CD4-positive, alpha-beta T cell treated with Interleukin-6 at 100 ng/mL for 8 hours (primary cell): ENCODE measurements around the gene RYR1.

Experiments used
- DNase-seq: peaks from one replicate; pipeline ENCODE4 v3.0.0-alpha.2; 2020; ENCODE audit warnings: mixed read lengths, low spot score

The RYR1 gene

DNA sequence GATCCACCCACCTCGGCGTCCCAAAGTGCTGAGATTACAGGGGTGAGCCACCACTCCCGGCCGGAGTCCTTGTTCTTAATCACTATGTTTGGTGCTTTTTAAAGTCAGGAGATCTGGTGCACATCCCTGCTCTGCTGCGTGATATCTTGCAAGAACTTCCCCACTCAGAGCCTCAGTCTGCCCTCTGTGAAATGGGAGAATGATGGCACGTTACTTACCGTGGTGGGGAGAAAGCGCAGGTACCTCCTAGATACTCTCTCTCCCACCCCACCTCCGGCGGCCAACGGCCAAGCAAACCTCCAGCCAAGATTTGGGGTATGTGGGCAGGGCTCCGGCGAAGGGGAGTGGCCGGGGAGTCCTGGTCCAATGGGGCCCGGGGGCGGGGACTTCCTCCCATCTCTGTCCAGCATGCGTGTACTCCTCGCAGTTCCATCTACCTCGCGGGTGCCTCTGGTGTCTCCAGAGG, at the start of gene RYR1:
RYR1 (plus strand) TSS at position 424 of the 466 bp plus-strand sequence. CDS start 139 bp downstream, outside the sequence.
- DNase-seq = peak; percentile 20

DNA sequence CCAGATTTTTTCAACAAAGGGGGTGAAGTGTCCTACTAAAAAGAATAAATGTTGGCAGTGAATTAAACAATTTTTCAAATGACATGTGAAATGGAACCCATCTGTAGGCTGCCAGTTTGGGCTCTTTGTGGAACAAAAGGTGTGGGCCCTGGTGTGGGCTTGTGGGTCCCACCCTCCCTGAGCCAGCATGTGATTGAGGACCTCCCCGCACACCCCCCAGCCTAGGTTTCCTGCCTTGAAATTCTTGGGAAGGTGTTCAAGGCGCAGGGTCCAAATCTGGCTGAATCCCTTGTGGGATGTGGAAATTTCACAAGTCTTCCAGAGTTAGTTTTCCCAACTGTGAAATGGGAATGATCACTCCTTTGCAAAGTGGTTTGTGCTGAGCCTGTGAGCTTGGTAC, 49.7 kb upstream of the RYR1 start:
- no peak for DNase-seq

DNA sequence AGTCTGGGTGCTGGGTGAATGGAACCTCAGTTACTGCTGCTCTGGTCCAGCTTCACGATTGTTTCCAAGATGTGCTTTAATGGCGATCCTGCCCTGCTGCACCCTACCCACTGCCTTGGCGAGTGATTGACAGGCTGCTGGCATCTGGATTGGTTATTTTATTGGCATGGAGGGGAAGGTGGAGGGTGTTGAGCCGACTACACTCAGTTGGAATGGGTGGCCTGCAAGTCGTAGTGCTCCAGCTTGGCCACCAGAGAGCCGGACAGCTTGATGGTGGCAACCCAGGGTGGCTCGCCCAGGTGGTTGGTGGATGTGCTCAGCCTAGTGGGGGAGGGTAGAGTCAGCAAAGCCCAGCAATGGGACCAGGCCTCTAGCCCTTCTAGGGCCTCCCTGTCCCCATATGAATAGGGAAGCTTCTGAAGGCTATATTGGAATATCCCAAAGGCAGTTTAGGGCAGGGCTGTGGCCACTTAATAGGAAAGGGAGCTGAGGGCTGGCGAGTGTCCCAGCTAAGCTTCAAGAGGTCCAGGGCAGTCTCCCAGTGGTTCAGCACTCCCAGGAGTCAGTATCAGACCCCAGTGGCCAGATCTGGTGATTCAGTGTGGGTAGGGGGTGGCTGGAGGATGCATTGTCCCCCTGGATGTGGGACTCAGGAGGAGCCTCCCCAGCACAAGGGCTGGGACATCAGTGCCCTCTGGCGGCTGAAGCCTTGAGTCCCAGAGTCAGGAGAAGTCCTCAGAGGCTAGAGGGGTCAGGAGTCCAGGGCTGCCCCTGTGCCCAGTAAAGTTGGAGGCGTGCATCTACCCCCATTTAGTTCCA, 49.1 kb upstream of the RYR1 start:
- DNase-seq = no peak

- DNase-seq = no peak
Measured at GRCh38 chr19:38385057-38385803, 48.3 kb upstream of the RYR1 start.

- DNase-seq = no peak
Measured at GRCh38 chr19:38385804-38386257, 47.7 kb upstream of the RYR1 start.

DNA sequence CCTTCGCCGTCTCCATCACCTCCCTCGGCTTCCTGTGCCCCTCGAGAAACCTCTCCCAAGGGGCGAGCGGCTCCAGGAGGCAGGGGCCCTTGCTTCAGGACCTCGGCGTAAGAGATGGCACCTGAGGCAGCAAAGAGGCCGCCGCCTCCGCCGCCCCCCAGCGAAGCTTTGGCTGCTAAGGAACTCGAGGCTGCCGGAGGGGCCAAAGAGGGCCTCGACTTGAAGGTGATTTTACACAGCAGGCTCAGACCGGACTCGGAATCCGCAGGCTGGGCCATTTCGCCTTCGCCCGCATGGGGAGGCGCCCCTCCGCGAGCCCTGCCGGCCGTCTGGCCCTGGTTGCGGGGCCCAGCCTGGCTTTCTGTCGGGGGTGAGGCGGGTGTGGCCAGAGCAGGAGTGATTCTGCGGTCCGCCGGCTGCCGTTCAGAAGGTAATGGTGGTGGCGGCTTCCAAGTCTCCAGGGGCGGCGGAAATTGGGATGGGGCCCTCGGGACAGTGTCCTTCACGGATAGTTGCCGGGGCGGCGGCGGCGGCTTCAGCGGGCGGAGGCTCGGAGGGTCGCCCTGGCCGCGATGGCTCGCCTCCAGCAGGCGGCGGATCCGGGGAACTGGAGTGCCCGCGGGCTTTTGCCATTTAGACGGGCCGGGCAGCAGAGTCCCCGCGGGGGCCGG, 47.1 kb upstream of the RYR1 start:
- no peak for DNase-seq

GRCh38 chr19:38386971-38387549, 46.4 kb upstream of the RYR1 start:
- DNase-seq = no peak

- peak; percentile 75 for DNase-seq
Measured at GRCh38 chr19:38387550-38388348, 45.7 kb upstream of the RYR1 start, which contains the start of gene GGN. Gene GGN (minus strand): TSS chr19:38388034. CDS start chr19:38387261, 773 bp downstream.

GRCh38 chr19:38388349-38389100, 45.0 kb upstream of the RYR1 start, which contains the start of gene SPRED3:
Gene SPRED3 (plus strand): TSS chr19:38388697. CDS start chr19:38390303, 1,606 bp downstream.
- no peak for DNase-seq

DNA sequence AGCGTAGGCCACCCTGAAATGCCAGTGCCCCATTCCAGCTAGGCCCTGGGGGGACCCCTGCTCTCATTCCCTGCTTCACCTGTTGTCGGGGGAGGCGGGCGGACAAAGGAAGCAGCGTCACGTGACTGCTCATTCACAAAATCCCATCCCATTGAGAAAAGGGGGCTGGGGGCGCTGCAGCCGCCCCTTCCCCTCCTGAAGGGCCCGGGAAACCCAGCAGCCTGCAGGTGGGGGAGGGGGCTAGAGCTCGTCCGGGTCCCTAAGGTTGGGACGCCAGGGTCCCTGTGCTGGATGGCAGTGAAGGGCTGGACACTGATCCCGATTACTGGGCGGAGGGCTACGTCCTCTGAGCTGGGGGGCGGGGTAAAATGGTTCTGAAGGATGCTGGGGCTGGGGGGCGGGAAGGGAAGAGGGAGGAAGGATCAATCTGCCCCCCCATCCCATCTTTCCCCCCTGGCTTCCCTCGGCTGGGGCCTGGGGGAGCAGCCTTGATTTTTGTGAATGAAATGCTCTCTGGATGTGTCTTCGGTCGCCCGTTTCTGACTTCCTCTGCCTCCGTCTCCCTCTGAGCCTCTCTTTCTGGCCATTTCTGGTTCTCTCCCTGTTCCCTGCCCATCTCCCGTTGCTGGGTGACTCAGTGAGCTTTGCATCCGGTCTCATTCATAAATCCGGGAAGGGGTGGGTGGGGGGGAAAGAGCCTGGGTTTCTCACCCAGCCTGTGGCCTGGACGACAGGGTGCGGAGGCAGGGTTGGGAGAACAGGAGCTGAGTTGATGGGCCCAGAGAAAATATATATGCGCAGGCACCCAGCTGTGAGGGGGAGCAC, 44.2 kb upstream of the RYR1 start:
- DNase-seq = no peak

GRCh38 chr19:38389957-38390924, 43.2 kb upstream of the RYR1 start:
- no peak for DNase-seq

DNA sequence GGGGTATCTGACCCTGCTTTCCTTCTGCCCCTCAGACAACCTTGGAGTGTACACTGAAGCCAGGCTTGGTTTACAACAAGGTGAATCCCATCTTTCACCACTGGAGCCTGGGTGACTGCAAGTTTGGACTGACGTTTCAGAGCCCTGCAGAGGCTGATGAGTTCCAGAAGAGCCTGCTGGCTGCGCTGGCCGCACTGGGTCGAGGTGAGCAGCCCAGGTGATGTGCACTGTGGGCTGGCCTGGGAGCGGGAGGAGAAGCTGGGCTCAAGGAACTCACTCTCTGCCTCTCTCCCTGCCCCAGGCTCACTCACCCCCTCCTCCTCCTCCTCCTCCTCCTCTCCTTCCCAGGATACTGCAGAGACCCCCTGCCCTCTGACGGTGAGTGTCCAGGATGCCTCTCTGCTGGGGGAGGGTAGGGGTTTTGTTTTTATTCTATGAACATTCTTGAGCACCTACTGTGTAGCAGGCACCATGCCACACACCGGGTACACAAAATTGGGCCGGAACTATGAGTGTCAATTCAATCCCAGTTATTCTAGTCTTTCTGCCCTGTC, 41.5 kb upstream of the RYR1 start:
- no peak for DNase-seq

DNA sequence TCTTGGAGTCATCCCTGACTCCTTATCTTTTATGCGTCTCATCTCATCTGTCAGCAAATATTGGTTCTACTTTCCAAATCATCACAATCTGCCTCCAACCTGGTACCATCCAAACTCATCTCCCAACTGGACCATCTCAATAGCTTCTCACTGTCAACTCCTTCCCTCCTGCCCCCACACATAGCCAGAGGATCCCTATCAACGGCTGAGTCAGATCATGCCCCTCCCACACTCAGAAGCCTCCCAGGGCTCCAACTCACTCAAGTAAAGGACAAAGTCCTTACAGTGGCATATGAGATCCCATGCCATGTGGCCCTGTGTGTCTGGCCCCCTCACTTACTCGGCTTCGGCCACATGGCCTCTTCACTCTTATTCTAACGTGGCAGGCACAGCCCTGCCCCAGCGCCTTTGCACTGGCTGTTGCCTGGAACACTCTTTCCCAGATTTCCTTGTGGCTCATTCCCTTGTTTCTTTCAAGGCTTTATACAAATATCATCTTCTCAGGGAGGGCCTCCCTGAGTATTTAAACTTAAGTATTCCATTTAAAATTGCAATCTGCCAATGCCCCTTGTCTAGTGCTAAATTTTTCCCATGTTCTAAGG, 40.7 kb upstream of the RYR1 start:
- no peak for DNase-seq

DNA sequence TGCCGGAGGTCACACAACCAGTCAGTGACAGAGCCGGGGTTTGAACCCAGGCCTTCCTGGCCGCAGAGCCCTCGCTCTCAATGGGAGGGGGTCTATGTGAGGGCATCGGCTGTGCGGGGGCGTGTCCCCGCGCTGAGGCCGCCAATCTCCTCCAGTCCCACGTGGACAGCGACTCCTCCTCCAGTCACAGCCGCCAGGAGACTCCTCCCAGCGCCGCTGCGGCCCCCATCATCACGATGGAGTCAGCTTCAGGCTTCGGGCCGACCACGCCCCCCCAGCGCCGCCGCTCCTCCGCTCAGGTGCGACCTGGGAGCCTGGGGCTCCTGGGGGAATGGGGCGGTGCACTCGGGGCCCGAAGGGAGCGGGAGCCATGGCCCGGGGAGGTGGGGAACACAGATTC, 39.0 kb upstream of the RYR1 start:
- DNase-seq = peak; percentile 63

- DNase-seq = peak; percentile 37
Measured at GRCh38 chr19:38395381-38396114, 37.9 kb upstream of the RYR1 start.

DNA sequence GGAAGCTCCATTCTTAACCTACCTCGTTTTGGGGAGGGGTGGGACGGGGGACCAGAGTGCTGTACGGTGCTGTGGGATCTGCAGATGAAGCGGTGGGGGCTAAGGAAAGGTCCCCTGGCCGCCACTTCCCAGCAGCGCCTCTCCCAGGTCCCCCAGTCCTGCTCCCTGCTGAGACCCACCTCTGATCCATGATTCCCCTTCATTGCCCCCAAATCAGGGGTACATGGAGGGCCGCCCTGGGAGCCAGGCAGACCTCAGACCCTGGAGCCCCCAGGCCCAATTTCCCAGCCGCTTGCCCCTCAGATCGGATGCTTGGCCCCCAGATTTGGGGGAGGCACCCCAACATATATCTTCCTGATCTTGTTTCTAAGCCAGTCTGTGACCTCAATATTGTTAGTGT, 34.4 kb upstream of the RYR1 start:
- no peak for DNase-seq

DNA sequence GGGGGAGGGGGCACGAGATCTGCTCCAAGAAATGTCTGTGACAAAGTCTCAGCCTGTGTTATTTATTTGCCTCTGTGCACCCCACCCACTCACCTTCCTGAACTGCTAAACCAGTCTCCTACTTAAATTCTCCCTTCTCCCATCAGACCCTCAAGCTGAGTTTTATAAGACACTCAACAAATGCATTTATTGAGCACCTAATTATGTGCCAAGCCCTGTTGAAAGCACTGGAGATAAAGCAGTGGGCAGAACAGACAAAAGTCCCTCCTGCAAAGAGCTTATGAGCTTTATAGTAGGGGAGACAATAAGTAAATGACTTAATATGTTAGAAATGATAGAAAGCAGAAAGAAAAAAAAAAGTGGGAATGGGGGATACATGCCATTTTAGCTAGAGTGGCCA, 34.0 kb upstream of the RYR1 start:
- no peak for DNase-seq
